ENCODE measurements around the gene MSTN. TPM values are rescaled to one million over a fixed set of nuclear protein-coding genes. Genes with fewer than 3 reads are reported as not detected.

Gene MSTN
- total and polyA plus RNA-seq, 11 donors = 0.01 to 1.1 (median 0.14) TPM; not detected in 5

DNA sequence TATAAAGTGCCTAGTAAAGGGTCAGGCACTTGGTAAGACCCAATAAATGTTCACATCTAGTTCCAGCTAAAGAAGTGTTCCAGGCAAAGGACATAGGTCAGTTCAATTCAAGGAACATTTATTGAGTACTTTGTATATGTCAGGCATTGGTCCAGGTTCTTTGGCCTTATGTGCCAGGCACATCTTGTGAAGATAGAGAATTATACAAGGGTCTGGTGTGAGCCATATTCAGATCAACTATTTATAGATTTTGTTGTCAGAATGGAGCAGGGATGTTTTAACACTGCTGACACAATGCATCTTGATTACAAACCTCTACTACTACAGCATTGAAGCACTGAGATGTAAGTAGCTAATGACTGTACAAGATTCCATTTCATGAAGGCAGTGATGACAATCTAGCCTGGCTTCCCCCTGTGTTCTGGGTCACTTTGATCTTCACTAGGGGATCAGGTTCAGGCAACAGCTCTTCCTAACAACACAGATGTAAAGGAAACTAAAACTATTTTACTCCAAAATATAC lies 18.1 kb upstream of the MSTN start:
- Histone ChIP-seq H3K27me3 (no peaks in the 10 kb centered on the region), H3K4me1 (no peaks in the 10 kb centered on the region), H3K9me3 (peaks cover 0 to 20% (median 1%) of the 10 kb centered on the region in 12 donors), H3K36me3 (no peaks in the 10 kb centered on the region), H3K27ac (no peak overlapping the region), H3K4me3 (no peak overlapping the region)
- intact Hi-C loops (cut with DNase I) = loop anchor here in 6 of 10 donors (10.0 kb wide), 5 partner anchors 104 to 724 kb away; a partner anchor contains a TSS
- TF ChIP-seq, protein P1, sequence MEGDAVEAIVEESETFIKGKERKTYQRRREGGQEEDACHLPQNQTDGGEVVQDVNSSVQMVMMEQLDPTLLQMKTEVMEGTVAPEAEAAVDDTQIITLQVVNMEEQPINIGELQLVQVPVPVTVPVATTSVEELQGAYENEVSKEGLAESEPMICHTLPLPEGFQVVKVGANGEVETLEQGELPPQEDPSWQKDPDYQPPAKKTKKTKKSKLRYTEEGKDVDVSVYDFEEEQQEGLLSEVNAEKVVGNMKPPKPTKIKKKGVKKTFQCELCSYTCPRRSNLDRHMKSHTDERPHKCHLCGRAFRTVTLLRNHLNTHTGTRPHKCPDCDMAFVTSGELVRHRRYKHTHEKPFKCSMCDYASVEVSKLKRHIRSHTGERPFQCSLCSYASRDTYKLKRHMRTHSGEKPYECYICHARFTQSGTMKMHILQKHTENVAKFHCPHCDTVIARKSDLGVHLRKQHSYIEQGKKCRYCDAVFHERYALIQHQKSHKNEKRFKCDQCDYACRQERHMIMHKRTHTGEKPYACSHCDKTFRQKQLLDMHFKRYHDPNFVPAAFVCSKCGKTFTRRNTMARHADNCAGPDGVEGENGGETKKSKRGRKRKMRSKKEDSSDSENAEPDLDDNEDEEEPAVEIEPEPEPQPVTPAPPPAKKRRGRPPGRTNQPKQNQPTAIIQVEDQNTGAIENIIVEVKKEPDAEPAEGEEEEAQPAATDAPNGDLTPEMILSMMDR (IDR thresholded peaks at IDR 0.05) = no peak
- TF ChIP-seq POLR2A (IDR thresholded peaks at IDR 0.05) = no peak
- ATAC-seq = peak in 2 of 4 donors; percentile 31 to 71
- DNase-seq = no peak

DNA sequence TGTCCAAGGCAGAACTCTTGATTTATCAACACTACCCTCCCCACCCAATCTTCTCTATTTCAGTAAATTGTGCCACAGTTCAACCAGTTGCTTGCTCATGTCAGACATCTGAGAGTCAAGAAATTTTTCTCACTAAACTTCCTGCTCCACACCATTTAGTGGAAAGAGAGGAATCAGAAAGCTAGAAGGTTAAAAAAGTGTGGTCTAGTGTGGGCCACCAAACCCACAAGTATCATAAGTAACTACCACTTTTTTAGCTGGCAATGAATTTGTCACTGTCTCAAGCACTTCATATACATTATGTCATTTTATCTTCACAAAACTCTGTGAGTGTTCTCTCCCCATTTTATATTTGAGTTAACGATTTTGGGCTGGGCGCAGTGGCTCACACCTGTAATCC lies 16.6 kb upstream of the MSTN start:
- DNase-seq = no peak
- ATAC-seq = no peak
- intact Hi-C loops (cut with DNase I) = loop anchor here in 2 of 10 donors (10.0 kb wide), 1 partner anchor 284 kb away; no protein-coding TSS in a partner anchor
- WGBS, 4 donors = 93 to 95% (median 94%) methylated on average over 2 of the region's 2 CpGs
- H3K4me3 ChIP-seq = no peak overlapping the region
- H3K9me3 ChIP-seq = peaks cover 0 to 28% (median 1%) of the 10 kb centered on the region in 12 donors
- no peaks in the 10 kb centered on the region for H3K27me3 ChIP-seq
- H3K4me1 ChIP-seq = no peaks in the 10 kb centered on the region
- no peak overlapping the region for H3K27ac ChIP-seq
- TF ChIP-seq POLR2A (IDR thresholded peaks at IDR 0.05) = no peak
- TF ChIP-seq, protein P1 (IDR thresholded peaks at IDR 0.05) = no peak
- no peaks in the 10 kb centered on the region for H3K36me3 ChIP-seq

DNA sequence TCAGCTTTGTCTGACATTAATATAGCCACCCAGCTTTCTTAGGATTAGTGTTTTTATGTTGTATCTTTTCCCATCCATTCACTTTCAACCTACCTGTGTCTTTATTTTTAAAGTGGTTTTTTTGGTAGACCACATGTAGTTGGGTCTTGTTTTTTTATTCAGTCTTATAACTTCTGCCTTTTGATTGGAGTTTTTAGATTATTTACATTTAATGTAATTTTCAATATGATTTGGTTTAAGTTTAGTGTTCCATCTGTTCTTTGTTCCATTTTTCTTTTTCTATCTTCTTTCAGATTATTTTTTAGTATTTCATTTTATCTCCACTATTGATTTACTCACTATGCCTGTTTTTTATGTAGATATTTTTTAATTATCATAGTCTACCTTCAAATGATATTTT lies 13.1 kb upstream of the MSTN start:
- Histone ChIP-seq H3K9me3 (peaks cover 0 to 28% (median 1%) of the 10 kb centered on the region in 12 donors), H3K36me3 (no peaks in the 10 kb centered on the region), H3K27me3 (no peaks in the 10 kb centered on the region), H3K4me1 (no peaks in the 10 kb centered on the region), H3K4me3 (no peak overlapping the region), H3K27ac (no peak overlapping the region)
- no peak for DNase-seq
- intact Hi-C loops (cut with DNase I) = loop anchor here in 2 of 10 donors (10.0 kb wide), 1 partner anchor 281 kb away; no protein-coding TSS in a partner anchor
- no peak for ATAC-seq
- TF ChIP-seq, protein P1 (IDR thresholded peaks at IDR 0.05) = no peak
- no peak for TF ChIP-seq POLR2A (IDR thresholded peaks at IDR 0.05)

DNA sequence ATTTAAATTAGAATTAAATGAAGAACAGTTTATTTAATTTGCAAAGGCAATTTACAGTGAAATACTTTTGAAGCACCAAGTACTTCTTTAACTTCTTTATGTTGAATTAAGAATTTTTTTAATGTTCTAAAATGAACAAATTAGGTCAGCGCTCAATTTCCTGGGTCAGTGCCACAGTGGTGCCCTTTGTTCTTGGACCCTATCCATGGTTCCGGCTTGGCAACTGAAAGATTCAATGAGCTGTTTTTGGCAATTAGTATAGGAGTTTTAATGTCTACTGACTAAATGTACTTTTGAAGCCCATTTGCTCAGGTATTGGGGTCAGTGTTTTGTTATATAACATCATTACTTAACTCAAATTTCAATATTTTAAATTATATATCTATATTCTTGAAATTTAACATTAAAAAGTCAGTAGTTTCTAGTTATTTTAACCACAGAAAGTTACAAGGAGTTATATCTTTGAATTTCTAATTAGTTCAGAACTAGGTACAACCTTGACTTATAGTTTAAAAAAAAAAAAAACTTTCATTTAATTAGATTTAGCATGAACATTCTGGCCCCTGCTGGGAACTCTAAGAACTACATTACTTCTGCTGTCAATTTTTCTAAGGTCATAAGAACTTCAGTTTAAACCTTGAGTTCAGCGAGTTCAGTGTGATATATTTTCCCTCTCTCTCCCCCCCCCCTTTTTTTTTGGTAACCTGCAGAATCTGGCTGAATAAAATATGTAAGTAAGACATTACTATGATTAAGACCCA lies 7.6 kb upstream of the MSTN start:
- no peaks in the 10 kb centered on the region for H3K27me3 ChIP-seq
- H3K4me1 ChIP-seq = peaks cover 0 to 5% (median 0%) of the 10 kb centered on the region in 12 donors
- DNase-seq (peak in 2 of 5 donors; percentile 20 to 28), ATAC-seq (peak in 2 of 4 donors; percentile 47 to 54)
- H3K27ac ChIP-seq = no peak overlapping the region
- TF ChIP-seq, protein P1 (IDR thresholded peaks at IDR 0.05) = peak; percentile 36 to 67 (median 58)
- no peak for TF ChIP-seq POLR2A (IDR thresholded peaks at IDR 0.05)
- peaks cover 0 to 2% (median 0%) of the 10 kb centered on the region in 12 donors for H3K9me3 ChIP-seq
- no peaks in the 10 kb centered on the region for H3K36me3 ChIP-seq
- H3K4me3 ChIP-seq = no peak overlapping the region
- 36 to 52% (median 42%) methylated on average over 3 of the region's 3 CpGs for WGBS, 4 donors
- intact Hi-C loops (cut with DNase I) = loop anchor here in 7 of 10 donors (5.0 to 10.0 kb wide), 3 partner anchors 255 to 275 kb away; no protein-coding TSS in a partner anchor
